Endothelial cell of umbilical vein (primary cell): ENCODE data around the gene ELANE. TPM values are rescaled to one million over a fixed set of nuclear protein-coding genes. Genes with fewer than 3 reads are reported as not detected.

ENCODE experiments used
- BruUV-seq: library from RNA; stranded (reverse); fragments of 400-500 nt; replicated peaks from 2 replicates; lab custom pipeline; 2021; lab: Mats Ljungman, UMichigan
- CTCF ChIA-PET: fragments of 300-600, 350-600 bp; sonication (Branson Sonifier 250); formaldehyde crosslinking; loops from one replicate; lab custom pipeline; 2021; ENCODE audit warnings: antibody characterized with exemption, inconsistent platforms; lab: Charles Lee
- POLR2A ChIA-PET: fragments of 300-600, 350-600 bp; sonication (Branson Sonifier 250); formaldehyde crosslinking; loops from one replicate; lab custom pipeline; 2021; ENCODE audit warnings: antibody characterized with exemption, inconsistent platforms; lab: Charles Lee
- DNase-seq: peaks from one replicate; pipeline ENCODE4 v3.0.0-alpha.2; 2011; ENCODE audit warnings: low read depth, low spot score
- FAIRE-seq: peaks from 2 replicates; lab custom pipeline; 2011; peaks lifted over from hg19 to GRCh38; lab: Jason Lieb, UNC
- H2AFZ ChIP-seq: 2 replicates; pipeline ENCODE4 v1.6.0; 2012; ENCODE audit warnings: low read depth, low read length, control low read depth, inconsistent platforms
- H3K27ac ChIP-seq: 2 replicates; pipeline ENCODE4 v1.5.1; 2011; ENCODE audit warnings: low read depth, mild to moderate bottlenecking, control low read depth, low read length, moderate library complexity; ENCODE audit not compliant: insufficient read depth
- H3K27me3 ChIP-seq, 2 experiments: 2 replicates each; pipeline versions ENCODE4 v1.6.0 to v1.6.1; 2011; ENCODE audit warnings: low read length in 2 of 2, mixed read lengths in 1 of 2; ENCODE audit not compliant: control insufficient read depth in 2 of 2, insufficient read depth in 2 of 2
- H3K36me3 ChIP-seq, 2 experiments: 2 replicates in 1 of 2; 3 replicates in 1 of 2; pipeline ENCODE4 v1.5.1; 2011; ENCODE audit warnings: low read length in 2 of 2, mild to moderate bottlenecking in 1 of 2, moderate library complexity in 1 of 2; ENCODE audit not compliant: control insufficient read depth in 2 of 2, insufficient read depth in 2 of 2; ENCODE audit errors: extremely low read depth in 1 of 2
- H3K4me1 ChIP-seq: 3 replicates; pipeline ENCODE4 v1.5.1; 2011; ENCODE audit warnings: mild to moderate bottlenecking, low read length; ENCODE audit not compliant: control insufficient read depth, insufficient read depth; ENCODE audit errors: extremely low read depth
- H3K4me2 ChIP-seq: 2 replicates; pipeline ENCODE4 v1.6.1; 2011; ENCODE audit warnings: low read length, control low read depth, mixed read lengths; ENCODE audit not compliant: insufficient read depth
- H3K4me3 ChIP-seq, 3 experiments: fragments of 200-600 bp in 1 of 3; sonication (generic), shearing (Covaris generic) in 1 of 3; replicated peaks in 1 of 3; 2 replicates each; pipeline ENCODE4 v1.5.1; 2011 to 2016; ENCODE audit warnings: control low read depth in 3 of 3, low read length in 3 of 3, mild to moderate bottlenecking in 2 of 3, inconsistent platforms in 1 of 3, low read depth in 1 of 3, moderate library complexity in 1 of 3; ENCODE audit not compliant: insufficient read depth in 1 of 3
- H3K79me2 ChIP-seq: 2 replicates; pipeline ENCODE4 v1.6.0; 2012; ENCODE audit warnings: low read length, inconsistent platforms; ENCODE audit not compliant: control insufficient read depth, insufficient read depth
- H3K9ac ChIP-seq: replicated peaks from 2 replicates; pipeline ENCODE3; 2011; ENCODE audit warnings: low read length, control low read depth; ENCODE audit not compliant: insufficient read depth; ENCODE audit errors: extremely low read depth
- H3K9me1 ChIP-seq: replicated peaks from 3 replicates; pipeline ENCODE4 v1.6.0; 2011; ENCODE audit warnings: mild to moderate bottlenecking, low read length; ENCODE audit not compliant: control insufficient read depth, insufficient read depth; ENCODE audit errors: extremely low read depth
- H3K9me3 ChIP-seq: replicated peaks from 2 replicates; pipeline ENCODE4 v1.5.1; 2012; ENCODE audit warnings: low read length, inconsistent platforms; ENCODE audit not compliant: control insufficient read depth, insufficient read depth
- H4K20me1 ChIP-seq: replicated peaks from 2 replicates; pipeline ENCODE3; 2011; ENCODE audit warnings: mild to moderate bottlenecking, low read length; ENCODE audit not compliant: control insufficient read depth, insufficient read depth; ENCODE audit errors: extremely low read depth
- CTCF ChIP-seq, 2 donors: IDR thresholded peaks; 1 replicate in 1 of 2; 2 replicates in 1 of 2; pipeline ENCODE4 v1.5.1; 2011; ENCODE audit warnings: low read length in 2 of 2, mild to moderate bottlenecking in 2 of 2, moderate library complexity in 2 of 2, control low read depth in 1 of 2, inconsistent platforms in 1 of 2, low read depth in 1 of 2; ENCODE audit not compliant: insufficient read depth in 1 of 2; ENCODE audit errors: extremely low read depth in 1 of 2
- EZH2 ChIP-seq: IDR thresholded peaks from 2 replicates; pipeline ENCODE4 v1.6.1; 2012; ENCODE audit warnings: borderline replicate concordance, low read depth, mild to moderate bottlenecking, moderate library complexity, low read length, inconsistent platforms; ENCODE audit not compliant: severe bottlenecking
- FOS ChIP-seq: IDR thresholded peaks from 2 replicates; pipeline ENCODE4 v1.6.1; 2011; ENCODE audit warnings: mild to moderate bottlenecking, low read length, moderate library complexity, borderline replicate concordance; ENCODE audit not compliant: insufficient read depth
- GATA2 ChIP-seq: IDR thresholded peaks from 2 replicates; pipeline ENCODE4 v1.7.0; 2011; ENCODE audit warnings: low read depth, mild to moderate bottlenecking, moderate library complexity, mixed read lengths, low read length; ENCODE audit not compliant: insufficient read length, insufficient read depth
- JUN ChIP-seq: IDR thresholded peaks from 2 replicates; pipeline ENCODE4 v1.6.1; 2011; ENCODE audit warnings: borderline replicate concordance, low read depth; ENCODE audit not compliant: insufficient read length, insufficient read depth
- MAX ChIP-seq: IDR thresholded peaks from 2 replicates; pipeline ENCODE4 v1.6.1; 2011; ENCODE audit not compliant: insufficient read depth, insufficient read length
- MYC ChIP-seq: IDR thresholded peaks from one replicate; pipeline ENCODE4 v1.6.1; 2011; ENCODE audit warnings: mild to moderate bottlenecking, low read depth, low read length
- POLR2A ChIP-seq: IDR thresholded peaks from 2 replicates; pipeline ENCODE4 v1.6.1; 2012; ENCODE audit warnings: low read depth, mild to moderate bottlenecking, control low read depth, low read length
- POLR2AphosphoS5 ChIP-seq: IDR thresholded peaks from 2 replicates; pipeline ENCODE4 v1.6.1; 2012; ENCODE audit warnings: low read depth, mild to moderate bottlenecking, control low read depth, low read length, moderate library complexity; ENCODE audit not compliant: insufficient read depth
- dilution Hi-C: fragments of 300-500 bp; cut with MboI; formaldehyde crosslinking; loops from one replicate; pipeline ENCODE4 v1.15.0; 2019; ENCODE audit warnings: low sequenced_read_pairs; ENCODE audit not compliant: extremely low pct_ligation_motif_present
- intact Hi-C: fragments of 100-400 bp; cut with micrococcal nuclease; formaldehyde crosslinking; loops from one replicate; pipeline ENCODE4 v1.10.0; 2022
- polyA plus RNA-seq, 4 experiments: library from polyadenylated mRNA; depleted of rRNA in 3 of 4; stranded (reverse) in 3 of 4; unstranded in 1 of 4; fragments of >200 nt; gene quantifications; 2 replicates each; pipeline versions ENCODE4 v1.2.1 to v1.2.3, GENCODE V29; 2011 to 2012; ENCODE audit warnings: missing spikeins in 1 of 4
- total RNA-seq: library from RNA; stranded (reverse); gene quantifications from 2 replicates; pipeline ENCODE4 v1.2.3, GENCODE V29; 2021

The ELANE gene
- total and polyA plus RNA-seq, 2 donors (not counting 3 experiments of a cell fraction or from before 2014, with no cell fraction given) = not detected

GRCh38 chr19:869245-870177, 17.4 kb downstream of the ELANE start:
- H3K9ac ChIP-seq = no peak overlapping the region
- no TSS peak for BruUV-seq
- dilution Hi-C loops = no loop called here

GRCh38 chr19:870314-870713, 18.2 kb downstream of the ELANE start:
- FAIRE-seq (no peak), DNase-seq (no peak)
- Histone ChIP-seq H2AFZ (no peak overlapping the region), H3K79me2 (no peaks in the 10 kb centered on the region), H3K27me3 (no peaks in the 10 kb centered on the region), H3K27ac (no peak overlapping the region), H3K4me3 (no peak overlapping the region), H3K4me2 (no peak overlapping the region), H4K20me1 (no peaks in the 10 kb centered on the region), H3K9ac (no peak overlapping the region), H3K9me1 (no peaks in the 10 kb centered on the region), H3K4me1 (peaks cover 9% of the 10 kb centered on the region), H3K9me3 (no peaks in the 10 kb centered on the region), H3K36me3 (peaks cover 0 to 13% of the 10 kb centered on the region in 2 experiments)
- BruUV-seq = no TSS peak
- POLR2A ChIA-PET = no interaction called here
- TF ChIP-seq POLR2AphosphoS5 (no peak), CTCF (IDR thresholded peaks at IDR 0.05; ENCODE audit: extremely low read depth in 1 of 2, insufficient read depth in 1 of 2, low read depth in 1 of 2, low read length in 2 of 2) (no peak), POLR2A (no peak), MAX (no peak), MYC (no peak), FOS (no peak), EZH2 (no peak), GATA2 (no peak), JUN (no peak)
- dilution Hi-C loops = no loop called here
- intact Hi-C loops = no loop called here
- CTCF ChIA-PET = no interaction called here

More at GRCh38 chr19:869245-870177, 17.4 kb downstream of the ELANE start:
- no peak overlapping the region for H3K4me2 ChIP-seq
- peaks cover 0 to 13% of the 10 kb centered on the region in 2 experiments for H3K36me3 ChIP-seq
- no peak overlapping the region for H2AFZ ChIP-seq
- intact Hi-C loops = loop anchor here (1.0 kb wide), 1 partner anchor 206 kb away; the partner anchor contains the start of gene RNF126
- DNase-seq (peak; percentile 88), FAIRE-seq (peak; percentile 85)
- no peaks in the 10 kb centered on the region for H3K9me1 ChIP-seq
- no peaks in the 10 kb centered on the region for H4K20me1 ChIP-seq
- H3K9me3 ChIP-seq = no peaks in the 10 kb centered on the region
- TF ChIP-seq JUN (peak; percentile 74), FOS (peak; percentile 69), EZH2 (no peak)
- H3K27me3 ChIP-seq = no peaks in the 10 kb centered on the region
- no peak overlapping the region for H3K4me3 ChIP-seq
- ChIA-PET CTCF (no interaction called here), POLR2A (no interaction called here)
- peaks cover 9% of the 10 kb centered on the region for H3K4me1 ChIP-seq
- no peaks in the 10 kb centered on the region for H3K79me2 ChIP-seq
- peak overlapping the region; percentile 44 for H3K27ac ChIP-seq
